Activated CD8-positive, alpha-beta memory T cell treated with anti-CD3 and anti-CD28 coated beads for 24 hours (primary cell): Measurements from ENCODE around the gene CDK18.

Experiments
- DNase-seq: peaks from one replicate; pipeline ENCODE4 v3.0.0-alpha.2; 2020

Gene CDK18

GRCh38 chr1:205542367-205542766, 37.9 kb downstream of the CDK18 start:
- DNase-seq: peak; percentile 32

DNA sequence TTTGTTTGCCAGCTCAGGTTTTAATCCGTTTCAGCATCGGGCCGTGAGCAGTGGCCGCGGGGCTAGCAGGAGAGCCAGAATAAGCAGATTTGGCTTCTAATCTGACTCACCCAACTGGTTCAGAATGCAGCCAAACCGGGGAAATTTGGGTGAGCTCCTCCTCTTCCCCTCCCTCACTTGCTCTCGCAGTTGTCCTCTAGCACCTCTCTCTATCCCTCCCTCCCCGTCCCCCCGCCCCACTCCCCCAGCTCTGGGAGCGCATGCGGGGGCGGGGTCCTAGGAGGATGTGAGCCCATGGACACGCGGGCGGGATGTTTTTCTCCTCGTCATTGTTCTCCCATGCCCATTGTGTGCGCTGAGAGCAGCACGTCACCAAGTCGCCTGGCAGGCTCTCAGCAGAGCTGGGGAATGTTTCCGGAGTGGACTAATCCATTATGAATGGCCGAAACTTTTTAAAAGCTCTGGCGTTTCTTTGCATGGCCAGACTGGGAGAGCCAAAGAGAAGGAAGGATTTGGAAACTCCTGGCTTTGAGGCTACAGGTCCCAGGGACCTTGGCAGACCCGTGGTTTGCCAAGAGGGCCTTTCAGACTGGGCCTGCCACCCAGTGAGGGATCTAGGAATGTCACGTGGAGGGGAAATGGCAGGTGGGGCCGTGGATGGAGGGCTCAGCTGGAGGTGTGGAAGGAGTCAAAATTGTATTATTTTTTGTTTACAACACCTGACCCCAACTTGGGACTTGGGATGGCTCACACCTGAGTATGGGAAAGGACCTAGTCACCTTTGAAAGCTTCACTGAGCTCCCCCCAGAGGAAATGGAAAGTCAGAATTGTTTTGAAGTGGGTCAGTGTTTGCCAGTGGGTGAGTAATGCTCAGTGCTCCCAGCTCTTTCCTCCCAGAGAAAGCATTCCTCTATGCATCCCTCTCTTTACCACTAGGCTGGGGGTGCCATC, 39.2 kb downstream of the CDK18 start:
- peak; percentile 51 for DNase-seq

- no peak for DNase-seq
Observed at GRCh38 chr1:205545001-205545919, 40.8 kb downstream of the CDK18 start.

- no peak for DNase-seq
Observed at GRCh38 chr1:205545991-205546390, 41.5 kb downstream of the CDK18 start.

- no peak for DNase-seq
Observed at GRCh38 chr1:205546541-205546940, 42.1 kb downstream of the CDK18 start.

- peak; percentile 48 for DNase-seq
Observed at GRCh38 chr1:205547936-205548827, 43.7 kb downstream of the CDK18 start.

GRCh38 chr1:205554026-205554811, 49.8 kb downstream of the CDK18 start:
- DNase-seq: no peak

DNA sequence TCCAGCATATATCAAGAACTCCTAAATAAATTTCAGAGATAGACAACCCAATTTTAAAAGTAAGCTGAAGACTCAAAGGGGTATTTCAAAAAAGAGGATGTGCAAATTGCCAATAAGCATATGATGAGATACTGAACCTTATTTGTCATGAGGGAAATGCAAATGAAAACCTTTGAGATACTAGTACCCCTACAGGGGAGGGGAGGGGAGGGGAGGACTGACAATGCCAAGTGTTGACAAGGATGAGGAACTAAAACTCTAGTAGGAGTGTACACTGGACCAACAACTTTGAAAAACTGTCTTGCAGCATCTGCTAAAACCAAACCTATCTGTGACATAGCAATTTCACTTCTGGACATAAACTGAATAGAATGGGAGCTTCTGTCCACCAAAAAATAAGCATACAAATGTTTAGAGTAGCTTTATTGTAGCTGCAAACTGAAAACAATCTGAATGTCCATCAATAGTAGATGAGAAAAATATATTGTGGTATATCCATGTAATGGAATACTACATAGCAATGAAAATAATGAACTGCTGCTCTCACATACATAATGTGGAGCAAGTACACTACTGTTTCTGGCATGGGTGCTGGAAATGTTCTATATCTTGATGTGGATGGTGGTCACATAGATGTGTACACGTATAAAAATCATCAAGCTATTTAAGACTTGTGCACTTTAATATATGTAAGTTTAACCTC, 57.2 kb downstream of the CDK18 start:
- no peak for DNase-seq

DNA sequence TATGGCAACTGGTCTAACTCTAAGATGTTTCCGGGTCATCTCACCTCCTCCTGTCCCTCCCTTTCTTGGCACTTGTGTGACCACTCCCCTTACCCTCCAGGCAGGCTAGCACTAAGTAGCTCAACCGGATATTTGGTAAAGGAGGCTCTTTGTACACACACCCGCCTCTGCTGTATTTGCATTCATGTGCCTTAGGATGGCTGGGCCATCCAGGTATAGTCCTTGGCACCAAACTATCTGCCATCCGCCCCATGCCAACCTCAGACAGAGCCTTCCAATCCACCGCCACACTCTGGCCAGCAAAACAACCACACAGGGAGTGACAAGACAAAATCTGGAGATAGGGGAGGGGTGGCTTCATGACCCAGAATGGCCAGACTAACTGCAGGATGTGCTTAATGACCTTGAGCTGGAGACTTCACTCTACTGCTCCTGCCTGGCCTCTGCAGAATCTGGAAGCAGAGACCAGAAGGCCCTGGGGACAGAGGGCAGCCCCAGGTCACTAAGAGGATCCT, 59.5 kb downstream of the CDK18 start:
- peak; percentile 26 for DNase-seq

DNA sequence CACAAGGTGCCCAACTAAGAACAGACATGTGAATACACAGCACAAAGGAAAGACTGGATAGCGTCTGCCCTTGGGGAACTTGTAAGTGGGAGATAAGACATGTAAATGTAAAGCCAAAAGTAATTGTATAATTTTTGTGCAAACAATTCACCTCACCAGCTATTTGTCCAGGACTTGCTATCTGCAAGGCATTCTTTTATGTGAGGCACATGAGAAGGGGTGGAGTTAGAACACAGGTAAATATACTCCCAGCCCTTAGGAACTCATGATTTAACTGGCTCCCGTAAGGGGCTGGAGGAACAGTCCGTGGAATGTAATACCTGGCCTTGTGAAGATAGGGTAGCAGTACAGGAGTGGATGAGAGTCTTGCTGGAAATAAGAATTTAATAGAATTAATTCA, 61.3 kb downstream of the CDK18 start:
- DNase-seq: no peak

DNA sequence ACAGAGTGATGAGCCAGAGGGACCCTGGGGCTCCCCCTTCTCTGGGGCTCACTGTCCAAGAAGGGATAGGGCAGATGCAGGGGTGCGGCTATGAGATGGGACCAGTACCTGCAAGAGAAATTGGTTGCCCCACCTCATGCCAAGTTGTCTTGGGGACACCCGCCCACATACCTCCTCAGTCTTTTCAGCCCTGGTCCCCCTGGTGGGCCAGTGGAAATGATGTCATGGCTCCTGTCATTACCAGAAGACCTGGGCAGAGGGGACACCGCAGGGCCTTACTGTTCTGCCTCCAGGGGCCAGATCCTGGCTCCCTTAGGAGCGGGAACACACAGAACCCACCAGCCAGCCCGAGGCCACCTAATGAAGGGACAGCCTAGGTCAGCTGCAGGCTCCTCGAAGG, 63.2 kb downstream of the CDK18 start:
- peak; percentile 53 for DNase-seq

DNA sequence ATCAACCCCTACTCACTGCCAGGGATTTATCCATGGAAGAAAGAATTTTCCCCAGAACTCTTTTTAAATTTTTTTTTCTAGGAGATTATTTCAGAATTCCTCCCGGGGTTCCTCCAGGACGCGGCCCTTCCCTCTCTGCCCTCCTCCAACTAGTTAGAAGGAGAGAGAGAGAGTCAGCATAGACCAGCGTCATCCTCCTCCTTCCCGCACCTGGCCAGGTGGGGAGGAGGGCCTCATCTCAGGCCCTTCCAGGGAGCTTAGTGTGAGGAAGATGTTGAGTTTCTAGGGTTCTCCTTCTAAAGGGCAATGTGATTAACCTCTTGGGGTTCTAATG, 63.6 kb downstream of the CDK18 start:
- DNase-seq: no peak

DNA sequence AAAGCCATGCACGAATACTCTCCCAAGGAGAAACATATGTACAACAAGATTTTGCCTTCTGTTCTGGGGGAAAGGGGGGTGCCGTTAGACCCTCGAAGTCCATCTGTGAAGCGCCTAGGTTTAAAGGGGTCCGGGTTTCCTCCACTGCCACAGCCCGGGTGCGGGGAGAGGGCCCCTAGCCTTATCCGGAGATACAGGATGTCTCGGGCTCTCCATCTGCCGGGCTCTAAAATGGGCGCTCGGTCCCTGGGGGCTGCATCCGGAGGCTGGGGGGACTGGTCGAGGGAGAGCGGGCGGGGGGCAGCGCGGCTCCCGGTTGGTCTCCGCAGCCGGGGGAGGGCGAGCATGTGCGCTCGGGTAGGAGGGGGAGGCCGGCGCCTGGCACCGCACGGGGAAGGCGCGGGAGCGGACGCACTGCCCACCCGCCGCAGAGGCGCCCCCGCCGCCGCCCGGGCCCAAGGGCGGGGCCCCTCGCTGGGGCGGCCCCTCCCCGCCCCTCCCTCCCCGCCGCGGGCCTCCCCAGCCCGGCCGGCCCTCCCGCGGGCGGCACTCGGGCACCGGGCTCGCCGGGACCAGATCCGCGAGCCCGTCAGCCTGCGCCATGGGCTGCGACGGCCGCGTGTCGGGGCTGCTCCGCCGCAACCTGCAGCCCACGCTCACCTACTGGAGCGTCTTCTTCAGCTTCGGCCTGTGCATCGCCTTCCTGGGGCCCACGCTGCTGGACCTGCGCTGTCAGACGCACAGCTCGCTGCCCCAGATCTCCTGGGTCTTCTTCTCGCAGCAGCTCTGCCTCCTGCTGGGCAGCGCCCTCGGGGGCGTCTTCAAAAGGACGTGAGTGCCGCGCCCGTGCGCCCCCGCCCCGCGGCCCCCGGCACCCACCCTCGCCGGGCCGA, 64.2 kb downstream of the CDK18 start:
- DNase-seq: peak; percentile 62

DNA sequence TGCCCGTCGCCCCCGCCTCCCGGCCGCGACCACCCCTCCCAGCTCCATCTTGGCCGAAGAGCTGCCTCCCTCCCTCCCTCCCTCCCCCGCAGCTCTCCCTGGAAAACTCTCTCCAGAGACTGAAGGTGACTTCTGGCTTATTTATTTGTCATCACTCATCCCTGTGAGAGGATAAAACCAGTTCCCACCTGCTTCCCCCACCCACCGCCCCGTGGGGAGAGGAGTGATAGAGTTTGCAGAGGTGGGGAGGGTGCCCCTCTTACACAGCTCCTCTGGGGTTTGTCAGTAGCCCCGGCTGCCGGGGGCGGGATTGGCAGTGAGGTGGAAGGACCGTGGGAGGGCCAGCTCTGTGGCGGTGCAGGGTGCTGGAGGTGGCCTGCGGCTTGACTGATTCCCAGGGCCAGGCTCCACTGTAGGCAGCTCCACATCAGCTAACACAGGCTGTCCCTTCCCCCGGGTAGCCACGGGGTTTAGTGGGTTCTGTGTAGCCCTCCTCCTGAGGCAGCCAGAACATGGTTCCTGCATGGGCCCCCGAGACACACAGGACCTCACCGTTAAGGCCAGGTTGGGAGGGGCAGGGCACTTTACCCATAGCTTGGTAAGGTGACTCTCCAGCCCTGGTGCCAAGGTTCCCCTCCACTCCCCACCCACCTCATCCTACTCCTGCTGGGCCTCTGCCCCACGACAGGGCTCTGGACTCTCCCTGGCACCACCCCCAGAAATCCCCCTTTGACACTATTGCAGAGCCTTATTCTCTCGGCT, 65.1 kb downstream of the CDK18 start:
- DNase-seq: peak; percentile 56

DNA sequence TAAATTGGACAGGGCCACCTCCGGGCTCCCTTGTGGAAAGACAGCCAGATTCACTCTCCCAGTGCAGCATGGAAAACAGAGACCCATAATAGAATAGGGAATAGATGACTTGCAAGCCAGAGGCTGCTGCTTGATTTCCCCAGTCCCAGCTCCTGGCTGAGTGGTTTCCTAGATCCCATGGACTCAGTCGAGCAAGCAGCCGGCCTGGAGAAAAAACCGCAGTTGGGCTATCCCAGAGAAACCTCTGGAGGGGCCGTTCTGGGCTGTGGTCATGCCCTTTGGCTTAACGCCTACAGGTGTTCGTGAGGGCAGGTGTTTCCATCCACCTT, 65.7 kb downstream of the CDK18 start:
- no peak for DNase-seq

DNA sequence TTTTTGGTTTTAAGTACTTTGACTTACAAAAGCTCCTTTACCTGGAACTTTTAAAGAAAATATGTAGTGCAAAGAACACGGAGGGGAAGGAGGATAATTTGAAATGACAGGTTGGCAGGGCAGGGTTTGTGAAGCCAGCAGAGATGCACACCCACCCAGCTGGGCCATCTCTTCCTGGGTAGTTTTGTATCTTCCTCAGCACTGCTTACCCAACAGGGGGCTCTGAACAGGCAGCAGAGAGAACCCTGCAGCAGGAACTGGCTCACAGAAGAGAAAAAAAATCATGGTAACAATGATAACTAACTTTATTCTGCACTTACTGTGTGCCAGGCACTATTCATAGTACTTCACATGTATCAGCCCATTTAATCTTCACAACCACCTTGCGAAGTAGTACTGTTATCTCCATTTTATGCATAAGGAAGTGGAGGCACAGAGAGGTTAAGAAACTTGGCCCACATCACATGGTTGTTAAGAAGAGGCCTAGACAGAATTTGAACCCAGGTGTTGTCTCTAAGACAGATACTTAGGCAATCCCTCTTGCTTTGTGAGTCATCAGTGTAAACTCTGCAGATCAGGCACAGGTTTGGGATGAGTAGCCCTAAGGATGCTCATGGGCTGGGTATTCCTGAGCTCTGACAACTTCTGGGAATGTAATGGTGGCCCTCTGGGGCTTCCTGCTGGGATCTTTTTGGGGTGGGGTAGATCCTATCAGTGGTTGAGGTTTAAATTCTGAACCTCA, 66.5 kb downstream of the CDK18 start:
- peak; percentile 32 for DNase-seq

- peak; percentile 33 for DNase-seq
Observed at GRCh38 chr1:205571747-205572146, 67.3 kb downstream of the CDK18 start.

- DNase-seq: peak; percentile 33
Observed at GRCh38 chr1:205572421-205572820, 68.0 kb downstream of the CDK18 start.
